Tongue (tissue), 2 donors: ENCODE results near the gene SH2D3C. TPM values are rescaled to one million over a fixed set of nuclear protein-coding genes. Genes with fewer than 3 reads are reported as not detected.

Source experiments
- DNase-seq: peaks from one replicate; pipeline ENCODE4 v3.0.0-alpha.2; 2015
- total RNA-seq: library from RNA; depleted of rRNA; stranded (reverse); fragments of >200 nt; gene quantifications from one replicate; pipeline ENCODE4 v1.2.3, GENCODE V29; 2014

SH2D3C gene
- total RNA-seq, 1 donor from 2014 or later: 13.6 TPM

GRCh38 chr9:127806871-127807270 is 28.4 kb upstream of the SH2D3C start:
- DNase-seq: no peak

- no peak for DNase-seq
These were observed 27.2 kb upstream of the SH2D3C start for GRCh38 chr9:127805620-127806019.

GRCh38 chr9:127803507-127804352 is 25.3 kb upstream of the SH2D3C start:
- peak; percentile 26 for DNase-seq

GRCh38 chr9:127802576-127803443 is 24.3 kb upstream of the SH2D3C start, which contains the start of gene FPGS:
Gene FPGS (plus strand): TSS chr9:127802882. CDS start chr9:127802925, 43 bp downstream.
- DNase-seq: peak; percentile 94

DNA sequence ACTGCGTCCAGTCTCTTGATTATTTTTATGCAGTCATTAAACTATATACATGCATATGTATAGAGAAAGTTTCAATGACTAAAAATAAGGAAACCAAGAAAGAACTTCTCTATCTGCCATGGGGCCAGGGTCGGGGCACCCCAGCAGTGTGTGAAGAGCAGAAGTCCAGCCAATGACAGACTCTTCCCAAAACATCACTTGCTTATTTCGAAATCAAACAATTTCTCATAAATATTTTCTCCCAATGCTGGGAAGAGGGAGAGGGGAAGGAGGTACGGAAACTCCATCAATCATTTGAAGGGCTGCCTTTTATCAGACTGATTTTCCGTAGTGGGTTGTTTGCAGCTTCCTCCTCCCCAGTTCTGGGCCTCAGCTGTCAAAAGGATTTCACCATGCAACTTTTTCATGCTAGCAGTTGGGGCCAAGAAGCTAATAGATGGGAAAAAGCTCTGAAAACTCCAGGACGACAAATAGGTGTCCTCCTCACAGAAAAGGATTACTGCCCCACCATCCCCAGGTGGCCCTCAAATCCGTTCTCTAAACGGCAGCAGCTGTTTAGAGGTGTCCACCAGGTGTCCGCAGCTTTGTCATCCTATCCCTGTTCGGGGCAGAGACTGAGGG is 23.6 kb upstream of the SH2D3C start:
- DNase-seq: no peak

- DNase-seq: no peak
These were observed 18.4 kb upstream of the SH2D3C start for GRCh38 chr9:127796852-127797370.

GRCh38 chr9:127796225-127796813 is 17.9 kb upstream of the SH2D3C start:
- DNase-seq: peak; percentile 45

- no peak for DNase-seq
These were observed 15.7 kb upstream of the SH2D3C start for GRCh38 chr9:127794001-127794791.

DNA sequence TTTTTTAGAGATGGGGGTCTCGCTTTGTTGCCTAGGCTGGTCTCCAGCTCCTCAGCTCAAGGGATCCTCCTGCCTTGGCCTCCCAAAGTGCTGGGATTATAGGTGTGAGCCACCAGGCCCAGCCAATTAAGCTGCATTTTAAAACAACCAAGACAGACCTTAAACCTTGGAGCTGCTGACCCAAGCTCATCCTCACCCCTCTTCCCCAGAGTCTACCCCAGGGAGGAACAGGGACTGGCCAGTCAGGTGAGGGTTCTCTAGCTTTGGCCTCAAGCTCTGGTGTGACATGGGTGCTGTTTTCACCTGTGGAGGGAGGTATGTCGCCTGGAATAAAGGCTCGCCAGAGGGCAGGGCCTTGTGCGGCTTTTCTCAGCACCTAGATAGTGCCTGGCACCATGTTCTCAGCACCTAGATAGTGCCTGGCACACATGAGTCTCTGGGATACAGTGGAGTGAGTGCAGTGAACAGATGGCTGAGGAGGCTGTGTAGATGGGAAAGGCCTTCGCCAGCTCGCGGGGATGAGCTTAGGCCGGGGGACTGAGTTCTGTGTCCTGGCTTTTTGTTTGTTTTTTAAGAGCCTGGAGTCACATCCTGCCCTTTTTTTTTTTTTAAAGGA is 14.7 kb upstream of the SH2D3C start:
- no peak for DNase-seq

GRCh38 chr9:127792417-127793031 is 14.1 kb upstream of the SH2D3C start:
- DNase-seq: no peak

- no peak for DNase-seq
These were observed 12.6 kb upstream of the SH2D3C start for GRCh38 chr9:127791085-127791484.

- DNase-seq: no peak
These were observed 11.8 kb upstream of the SH2D3C start for GRCh38 chr9:127790094-127790855.

GRCh38 chr9:127789179-127789578 is 10.7 kb upstream of the SH2D3C start:
- no peak for DNase-seq

- DNase-seq: no peak
These were observed 10.0 kb upstream of the SH2D3C start for GRCh38 chr9:127788337-127789011.

DNA sequence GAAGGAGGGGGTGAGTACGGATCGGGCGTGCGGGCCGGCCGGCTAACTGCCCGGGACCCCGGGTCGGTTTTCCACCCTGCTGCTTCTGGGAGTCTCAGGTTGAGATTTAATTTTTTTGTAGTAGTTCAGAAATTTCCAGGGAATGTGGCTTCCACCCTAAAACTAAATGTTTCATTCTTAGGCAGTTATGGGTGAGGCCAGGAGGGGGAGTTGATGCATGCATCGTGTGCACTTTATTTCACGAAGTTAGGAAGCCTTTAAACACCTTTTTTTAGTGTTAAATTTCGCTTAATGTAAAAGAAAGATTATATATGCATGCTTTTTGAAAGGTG is 8.3 kb upstream of the SH2D3C start:
- DNase-seq: no peak

- peak; percentile 95 for DNase-seq
These were observed 7.7 kb upstream of the SH2D3C start, which contains the start of gene CDK9 for GRCh38 chr9:127785933-127786772. Gene CDK9 (plus strand): TSS chr9:127786034. CDS start chr9:127786149, 115 bp downstream.

DNA sequence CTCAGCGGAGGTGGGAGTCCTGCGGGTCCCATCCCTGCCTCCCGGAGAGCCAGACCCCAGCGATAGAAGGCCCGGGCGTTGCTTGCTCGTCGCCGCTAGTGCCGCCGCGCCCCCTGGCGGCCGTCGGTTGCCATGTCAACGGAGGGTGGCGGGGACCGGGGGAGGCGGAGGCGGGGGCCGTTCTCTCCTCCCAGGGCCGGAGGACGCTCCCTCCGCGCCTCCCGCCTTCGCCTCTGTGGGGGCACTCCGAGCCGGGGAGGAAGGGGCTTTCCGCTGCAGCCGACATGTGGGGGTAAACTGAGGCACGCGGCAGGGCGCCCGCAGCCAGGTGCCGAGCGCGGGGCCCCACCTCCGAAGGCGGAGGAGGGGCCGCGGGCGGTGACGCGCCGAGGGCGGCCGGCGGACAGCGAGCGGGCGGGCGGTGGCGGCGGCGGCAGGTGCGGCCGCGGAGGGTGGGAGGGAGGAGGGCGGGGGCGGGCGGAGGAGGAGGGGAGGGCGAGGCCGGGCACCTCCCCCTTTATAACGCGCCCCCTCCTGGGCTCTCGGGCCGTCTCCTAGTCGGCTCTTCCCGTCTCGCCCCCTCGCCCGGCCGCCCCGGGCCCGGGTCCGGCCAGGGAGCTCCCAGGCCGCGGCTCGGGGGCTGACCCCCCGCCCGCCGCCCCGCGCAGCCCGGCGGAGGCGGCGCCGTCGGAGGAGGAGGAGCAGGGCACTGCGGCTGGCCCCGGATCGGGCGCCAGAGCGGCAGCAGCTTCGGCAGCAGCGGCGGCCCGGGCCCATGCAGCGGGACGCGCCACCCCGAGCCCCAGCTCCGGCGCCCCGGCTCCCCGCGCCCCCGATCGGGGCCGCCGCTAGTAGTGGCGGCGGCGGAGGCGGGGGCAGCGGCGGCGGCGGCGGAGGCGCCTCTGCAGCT is 6.8 kb upstream of the SH2D3C start:
- peak; percentile 94 for DNase-seq
